HCT116 (cell line): Measurements from ENCODE around the gene SLC10A3. TPM values are rescaled to one million over a fixed set of nuclear protein-coding genes. Genes with fewer than 3 reads are reported as not detected.

ENCODE experiments used
- ATAC-seq: fragments of 200-7000 bp; cut with Tn5 transposase; 2 replicates; pipeline ENCODE4 v1.9.1; 2020; ENCODE audit warnings: mild to moderate bottlenecking, moderate library complexity
- BruUV-seq: library from RNA; stranded (reverse); fragments of 400-500 nt; replicated peaks from 2 replicates; lab custom pipeline; 2021; lab: Mats Ljungman, UMichigan
- CTCF ChIA-PET: fragments of 300-600 bp; sonication (Branson Sonifier 250); formaldehyde crosslinking; loops from one replicate; lab custom pipeline; 2021; ENCODE audit warnings: antibody characterized with exemption; lab: Charles Lee
- POLR2A ChIA-PET: fragments of 300-600, 350-600 bp; sonication (Branson Sonifier 250); formaldehyde crosslinking; loops from one replicate; lab custom pipeline; 2021; ENCODE audit warnings: antibody characterized with exemption; lab: Charles Lee
- RAD21 ChIA-PET, 2 experiments: fragments of 300-600 bp; sonication (Branson Sonifier 250); formaldehyde crosslinking; loops; one replicate each; lab custom pipeline; 2023; ENCODE audit warnings: low total read pairs in 2 of 2; ENCODE audit not compliant: uncharacterized antibody in 2 of 2, unreplicated experiment in 2 of 2, low non-redundant PET in 1 of 2; lab: Charles Lee
- DNase-seq: peaks from one replicate; pipeline ENCODE4 v3.0.0-alpha.2; 2010; ENCODE audit warnings: low read depth, low spot score
- H2AFZ ChIP-seq: fragments of 200-600 bp; shearing (Covaris generic), sonication (generic); 2 replicates; pipeline ENCODE4 v1.6.1; 2017; ENCODE audit warnings: low read depth, mixed run types, mixed read lengths, antibody characterized with exemption, low read length; ENCODE audit not compliant: poor library complexity, severe bottlenecking
- H3K27ac ChIP-seq: 2 replicates; pipeline ENCODE4 v1.5.1; 2012; ENCODE audit warnings: low read depth, low read length
- H3K27me3 ChIP-seq: fragments of 200-600 bp; sonication (generic); 2 replicates; pipeline ENCODE4 v1.6.1; 2016; ENCODE audit warnings: mixed run types, low read length, mixed read lengths; ENCODE audit not compliant: insufficient read depth
- H3K36me3 ChIP-seq, 2 experiments: fragments of 200-500 bp in 1 of 2; fragments of 200-600 bp in 1 of 2; sonication (Bioruptor generic) in 1 of 2; sonication (generic) in 1 of 2; 2 replicates each; pipeline versions ENCODE4 v1.5.1 to v1.6.1; 2014 to 2016; ENCODE audit warnings: low read length in 2 of 2, inconsistent platforms in 1 of 2, mixed read lengths in 1 of 2, mixed run types in 1 of 2; ENCODE audit not compliant: insufficient read depth in 2 of 2, control insufficient read depth in 1 of 2
- H3K4me1 ChIP-seq, 2 experiments: fragments of 200-600 bp in 1 of 2; sonication (generic) in 1 of 2; 2 replicates each; pipeline versions ENCODE4 v1.5.1 to v1.6.1; 2012 to 2017; ENCODE audit warnings: low read length in 2 of 2, inconsistent platforms in 1 of 2, mild to moderate bottlenecking in 1 of 2, mixed read lengths in 1 of 2, mixed run types in 1 of 2, moderate library complexity in 1 of 2; ENCODE audit not compliant: insufficient read depth in 2 of 2, control insufficient read depth in 1 of 2
- H3K4me2 ChIP-seq: fragments of 200-600 bp; sonication (generic); 2 replicates; pipeline ENCODE4 v1.6.1; 2017; ENCODE audit warnings: mixed run types, low read length, mixed read lengths
- H3K4me3 ChIP-seq, 2 experiments: fragments of 200-600 bp in 1 of 2; sonication (generic) in 1 of 2; replicated peaks in 1 of 2; 2 replicates each; pipeline ENCODE4 v1.5.1; 2011 to 2016; ENCODE audit warnings: low read length in 2 of 2, control low read depth in 1 of 2, low read depth in 1 of 2, mild to moderate bottlenecking in 1 of 2, mixed read lengths in 1 of 2, mixed run types in 1 of 2
- H3K79me2 ChIP-seq: fragments of 200-600 bp; sonication (generic); 2 replicates; pipeline ENCODE4 v1.6.1; 2017; ENCODE audit warnings: mild to moderate bottlenecking, mixed run types, low read length, moderate library complexity, mixed read lengths; ENCODE audit not compliant: insufficient read depth
- H3K9ac ChIP-seq: fragments of 200-600 bp; sonication (generic); 2 replicates; pipeline ENCODE4 v1.6.1; 2016; ENCODE audit warnings: low read length, mixed read lengths
- H3K9me2 ChIP-seq: fragments of 200-600 bp; sonication (generic), shearing (Covaris generic); 2 replicates; pipeline ENCODE4 v1.6.1; 2017; ENCODE audit warnings: mixed run types, mild to moderate bottlenecking, moderate library complexity; ENCODE audit not compliant: insufficient read depth
- H3K9me3 ChIP-seq, 2 experiments: fragments of 200-500 bp in 1 of 2; fragments of 200-600 bp in 1 of 2; sonication (Bioruptor generic) in 1 of 2; sonication (generic) in 1 of 2; 2 replicates each; pipeline ENCODE4 v1.6.1; 2014 to 2017; ENCODE audit warnings: low read length in 2 of 2, mixed read lengths in 2 of 2, inconsistent platforms in 1 of 2, low read depth in 1 of 2, mild to moderate bottlenecking in 1 of 2, mixed run types in 1 of 2, moderate library complexity in 1 of 2; ENCODE audit not compliant: control insufficient read depth in 1 of 2, insufficient read depth in 1 of 2
- H4K20me1 ChIP-seq: fragments of 200-600 bp; sonication (generic), shearing (Covaris generic); 2 replicates; pipeline ENCODE4 v1.6.1; 2017; ENCODE audit warnings: mixed run types, mild to moderate bottlenecking, moderate library complexity; ENCODE audit not compliant: insufficient read depth
- CBX3 ChIP-seq: IDR thresholded peaks from 2 replicates; pipeline ENCODE4 v1.6.1; 2012; ENCODE audit warnings: low read depth
- CEBPB ChIP-seq: IDR thresholded peaks from 2 replicates; pipeline ENCODE4 v1.6.1; 2012; ENCODE audit warnings: low read depth
- ELF1 ChIP-seq: IDR thresholded peaks from 2 replicates; pipeline ENCODE4 v1.6.1; 2012; ENCODE audit warnings: low read depth, borderline replicate concordance
- JUND ChIP-seq: IDR thresholded peaks from 2 replicates; pipeline ENCODE4 v1.6.1; 2012
- POLR2A ChIP-seq: IDR thresholded peaks from 2 replicates; pipeline ENCODE4 v1.7.0; 2011; ENCODE audit warnings: borderline replicate concordance; ENCODE audit not compliant: insufficient read depth, insufficient read length; ENCODE audit errors: extremely low read depth
- POLR2AphosphoS5 ChIP-seq: IDR thresholded peaks from 2 replicates; pipeline ENCODE4 v1.6.1; 2011; ENCODE audit warnings: mild to moderate bottlenecking, low read depth, low read length, moderate library complexity
- RAD21 ChIP-seq: IDR thresholded peaks from 2 replicates; pipeline ENCODE4 v1.6.1; 2012; ENCODE audit warnings: low read depth, mild to moderate bottlenecking
- REST ChIP-seq: IDR thresholded peaks from 2 replicates; pipeline ENCODE4 v1.6.1; 2012; ENCODE audit warnings: low read depth
- SIN3A ChIP-seq: IDR thresholded peaks from 2 replicates; pipeline ENCODE4 v1.6.1; 2012; ENCODE audit warnings: low read depth
- SP1 ChIP-seq: IDR thresholded peaks from 2 replicates; pipeline ENCODE4 v1.6.1; 2012; ENCODE audit warnings: low read depth
- SRF ChIP-seq: IDR thresholded peaks from 2 replicates; pipeline ENCODE4 v1.6.1; 2012; ENCODE audit warnings: low read depth
- ZBTB33 ChIP-seq: IDR thresholded peaks from 2 replicates; pipeline ENCODE4 v1.6.1; 2011; ENCODE audit warnings: mild to moderate bottlenecking, low read length, moderate library complexity; ENCODE audit not compliant: insufficient replicate concordance; ENCODE audit errors: extremely low read depth
- ZFX ChIP-seq: fragments of 450-650 bp; IDR thresholded peaks from 2 replicates; pipeline ENCODE4 v1.6.1; 2017
- ZNF274 ChIP-seq: fragments of 200-500 bp; sonication (Bioruptor generic); IDR thresholded peaks from 2 replicates; pipeline ENCODE4 v1.6.1; 2014; ENCODE audit warnings: mild to moderate bottlenecking, low read depth, low read length, inconsistent platforms
- intact Hi-C: fragments of 100-400 bp; cut with micrococcal nuclease; formaldehyde crosslinking; loops from 2 replicates; pipeline ENCODE4 v1.10.0; 2022
- total RNA-seq: library from RNA; stranded (reverse); gene quantifications from one replicate; pipeline ENCODE4 v1.2.1, GENCODE V29; 2021; ENCODE audit not compliant: unreplicated experiment

SLC10A3 gene
- total RNA-seq, 1 experiment from 2014 or later = 16.2 TPM

GRCh38 chrX:154502989-154503388 is 12.6 kb upstream of the SLC10A3 start:
- no peak for ATAC-seq
- BruUV-seq = no TSS peak
- Histone ChIP-seq H3K9me3 (no peaks in the 10 kb centered on the region), H4K20me1 (no peaks in the 10 kb centered on the region), H3K79me2 (no peaks in the 10 kb centered on the region), H2AFZ (no peak overlapping the region), H3K27ac (no peak overlapping the region), H3K9ac (no peak overlapping the region), H3K27me3 (no peaks in the 10 kb centered on the region), H3K9me2 (no peaks in the 10 kb centered on the region), H3K4me3 (no peak overlapping the region), H3K4me1 (peaks cover 0 to 5% of the 10 kb centered on the region in 2 experiments; a peak in 1 of 4 replicates), H3K36me3 (no peaks in the 10 kb centered on the region), H3K4me2 (no peak overlapping the region)
- ChIA-PET POLR2A (no interaction called here), RAD21 (no interaction called here), CTCF (no interaction called here)
- TF ChIP-seq CBX3 (no peak), SP1 (no peak), ZBTB33 (no peak), POLR2AphosphoS5 (no peak), SRF (no peak), ELF1 (no peak), RAD21 (no peak), JUND (no peak), SIN3A (no peak), ZFX (no peak)
- no peak for DNase-seq
- intact Hi-C loops = no loop called here

- DNase-seq (no peak), ATAC-seq (no peak)
- H3K4me2 ChIP-seq = no peak overlapping the region
- no TSS peak for BruUV-seq
- POLR2A ChIA-PET = no interaction called here
- no peaks in the 10 kb centered on the region for H3K9me3 ChIP-seq
- RAD21 ChIA-PET = no interaction called here
- no peaks in the 10 kb centered on the region for H4K20me1 ChIP-seq
- no peak overlapping the region for H3K27ac ChIP-seq
- no peaks in the 10 kb centered on the region for H3K36me3 ChIP-seq
- no peak overlapping the region for H2AFZ ChIP-seq
- no peaks in the 10 kb centered on the region for H3K9me2 ChIP-seq
- H3K9ac ChIP-seq = no peak overlapping the region
- CTCF ChIA-PET = no interaction called here
- peaks cover 0 to 5% of the 10 kb centered on the region in 2 experiments; a peak in 1 of 4 replicates for H3K4me1 ChIP-seq
- no peak overlapping the region for H3K4me3 ChIP-seq
- intact Hi-C loops = no loop called here
- no peaks in the 10 kb centered on the region for H3K27me3 ChIP-seq
- H3K79me2 ChIP-seq = no peaks in the 10 kb centered on the region
- TF ChIP-seq ZNF274 = no peak
- TF ChIP-seq SIN3A = no peak
- TF ChIP-seq ZBTB33 = no peak
- no peak for TF ChIP-seq POLR2A
- TF ChIP-seq SRF = no peak
- TF ChIP-seq REST = no peak
- TF ChIP-seq ELF1 = no peak
- TF ChIP-seq CEBPB = no peak
Measured at GRCh38 chrX:154502098-154502497, 11.7 kb upstream of the SLC10A3 start.
